Motor neuron (in vitro differentiated cells): ENCODE results near the gene PPP1R11. TPM values are rescaled to one million over a fixed set of nuclear protein-coding genes. Genes with fewer than 3 reads are reported as not detected.

Experiments used
- ATAC-seq, 8 experiments: fragments of 200-7000 bp; cut with Tn5 transposase; replicated peaks in 6 of 8; 2 replicates each; pipeline ENCODE4 v1.8.0; 2021; ENCODE audit warnings: mild to moderate bottlenecking in 8 of 8, moderate library complexity in 8 of 8
- H3K27ac ChIP-seq, 2 donors: fragments of 250-450 bp; sonication (Bioruptor Pico); 2 replicates each; pipeline ENCODE4 v1.9.0; 2021; ENCODE audit warnings: antibody characterized with exemption in 2 of 2, mild to moderate bottlenecking in 2 of 2, moderate library complexity in 1 of 2
- H3K4me1 ChIP-seq, 2 donors: fragments of 250-450 bp; sonication (Bioruptor Pico); replicated peaks in 1 of 2; 2 replicates each; pipeline ENCODE4 v1.6.1; 2021; ENCODE audit warnings: antibody characterized with exemption in 2 of 2, mild to moderate bottlenecking in 2 of 2, moderate library complexity in 1 of 2
- H3K4me3 ChIP-seq, 5 donors: fragments of 250-450 bp; sonication (Bioruptor Pico); 2 replicates each; pipeline ENCODE4 v1.9.0; 2021; ENCODE audit warnings: antibody characterized with exemption in 5 of 5, mild to moderate bottlenecking in 5 of 5, moderate library complexity in 4 of 5
- WGBS, 10 experiments: fragments of 450-650 bp; shearing (Covaris generic); methylation state at CpG; one replicate each; pipeline ENCODE4 v1.0.0; 2022; 5-methylcytosine and 5-hydroxymethylcytosine counted together
- in situ Hi-C, 9 experiments: fragments of 400-800 bp; cut with MboI; loops; one replicate each; pipeline ENCODE4 v1.15.0; 2021; ENCODE audit warnings: low sequenced_read_pairs in 9 of 9, low pct_unique_long_range_greater_than_20kb in 2 of 9; ENCODE audit not compliant: unreplicated experiment in 9 of 9
- total RNA-seq, 8 experiments: library from RNA; unstranded; fragments of 300-600 nt; gene quantifications; 2 replicates each; pipeline versions ENCODE4 v1.2.3 to v1.2.4, GENCODE V29; 2022

PPP1R11 gene
- total RNA-seq, 8 experiments from 2014 or later: 29.5 to 75.8 (median 46.1) TPM

GRCh38 chr6:30091577-30092381 lies 24.8 kb downstream of the PPP1R11 start:
- no peaks in the 10 kb centered on the region for H3K4me1 ChIP-seq
- in situ Hi-C loops: no loop called here
- H3K27ac ChIP-seq: no peak overlapping the region
- 15 to 80% (median 36%) methylated on average over 1 to 9 of the region's 11 CpGs; no CpG with 5 or more reads in 3 of the 10 experiments for WGBS, 10 experiments
- no peak overlapping the region for H3K4me3 ChIP-seq
- ATAC-seq: peak in 4 of 8 experiments; percentile 15 to 94 (median 86)

DNA sequence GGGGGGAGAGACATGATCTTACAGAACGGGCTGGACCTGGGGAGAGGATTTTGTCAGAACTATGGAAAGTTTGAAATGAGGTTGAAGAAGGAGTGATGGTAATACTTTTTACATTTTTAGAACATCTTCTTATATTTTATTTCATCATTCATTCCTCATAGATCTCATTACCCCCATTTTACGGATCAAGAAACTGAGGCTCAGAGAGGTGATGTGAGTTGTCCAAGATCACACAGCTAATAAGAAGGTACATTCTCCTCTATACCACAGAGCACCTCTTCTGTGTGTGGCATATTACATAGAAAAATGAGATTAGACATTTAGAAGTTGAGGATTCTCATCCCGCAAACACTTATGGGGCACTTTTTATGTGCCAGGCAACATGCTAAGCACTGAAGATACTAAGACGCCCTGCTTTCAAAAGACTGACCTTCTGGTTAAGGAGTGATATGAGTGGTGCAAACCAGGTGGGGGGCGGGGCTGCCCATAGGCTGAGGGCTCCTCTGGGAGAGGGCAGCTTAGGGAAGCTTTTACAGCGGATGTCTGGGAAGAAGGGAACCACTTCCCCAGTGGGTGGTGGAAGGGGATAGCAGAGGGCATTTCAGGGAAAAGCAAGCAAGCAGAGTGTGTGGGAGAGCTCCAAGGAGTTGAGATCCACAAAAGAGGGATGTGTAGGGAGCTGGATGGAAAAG lies 26.0 kb downstream of the PPP1R11 start:
- Histone ChIP-seq H3K4me3 (no peak overlapping the region), H3K4me1 (no peaks in the 10 kb centered on the region), H3K27ac (no peak overlapping the region)
- 40 to 100% (median 63%) methylated on average over 1 to 4 of the region's 6 CpGs; no CpG with 5 or more reads in 1 of the 10 experiments for WGBS, 10 experiments
- no peak for ATAC-seq
- in situ Hi-C loops: no loop called here

- no peaks in the 10 kb centered on the region for H3K4me1 ChIP-seq
- in situ Hi-C loops: no loop called here
- ATAC-seq: no peak
- 20 to 70% (median 60%) methylated on average over 1 to 5 of the region's 5 CpGs; no CpG with 5 or more reads in 1 of the 10 experiments for WGBS, 10 experiments
- no peak overlapping the region for H3K27ac ChIP-seq
- H3K4me3 ChIP-seq: no peak overlapping the region
Observed at GRCh38 chr6:30093951-30094661, 27.1 kb downstream of the PPP1R11 start.

- WGBS, 10 experiments: 0 to 20% (median 6%) methylated on average over 1 of the region's 1 CpG; no CpG with 5 or more reads in 4 of the 10 experiments
- H3K27ac ChIP-seq: no peak overlapping the region
- in situ Hi-C loops: no loop called here
- H3K4me3 ChIP-seq: no peak overlapping the region
- peaks cover 0 to 3% of the 10 kb centered on the region in 2 donors for H3K4me1 ChIP-seq
- no peak for ATAC-seq
Observed at GRCh38 chr6:30096829-30097228, 29.8 kb downstream of the PPP1R11 start.

GRCh38 chr6:30097902-30098768 lies 31.1 kb downstream of the PPP1R11 start:
- in situ Hi-C loops: no loop called here
- 17 to 80% (median 64%) methylated on average over 1 to 4 of the region's 4 CpGs; no CpG with 5 or more reads in 2 of the 10 experiments for WGBS, 10 experiments

GRCh38 chr6:30100154-30100553 lies 33.2 kb downstream of the PPP1R11 start:
- no peak overlapping the region for H3K4me3 ChIP-seq

More at GRCh38 chr6:30097902-30098768, 31.1 kb downstream of the PPP1R11 start:
- ATAC-seq: no peak
- no peak overlapping the region for H3K4me3 ChIP-seq
- H3K27ac ChIP-seq: no peak overlapping the region
- H3K4me1 ChIP-seq: peaks cover 0 to 3% of the 10 kb centered on the region in 2 donors

GRCh38 chr6:30100585-30101443 lies 33.8 kb downstream of the PPP1R11 start:
- in situ Hi-C loops: loop anchor here in 1 of 9 experiments (25.0 kb wide), 1 partner anchor 239 kb away; no protein-coding TSS in a partner anchor
- Histone ChIP-seq H3K27ac (no peak overlapping the region), H3K4me3 (no peak overlapping the region), H3K4me1 (peaks cover 0 to 3% of the 10 kb centered on the region in 2 donors)
- 0 to 78% (median 17%) methylated on average over 2 to 20 of the region's 47 CpGs; no CpG with 5 or more reads in 1 of the 10 experiments for WGBS, 10 experiments
- ATAC-seq: peak in 7 of 8 experiments; percentile 3 to 30 (median 7)

More at GRCh38 chr6:30100154-30100553, 33.2 kb downstream of the PPP1R11 start:
- WGBS, 10 experiments: 0 to 54% (median 14%) methylated on average over 1 to 8 of the region's 8 CpGs; no CpG with 5 or more reads in 2 of the 10 experiments
- H3K4me1 ChIP-seq: peaks cover 0 to 3% of the 10 kb centered on the region in 2 donors
- in situ Hi-C loops: loop anchor here in 1 of 9 experiments (25.0 kb wide), 1 partner anchor 238 kb away; no protein-coding TSS in a partner anchor
- H3K27ac ChIP-seq: no peak overlapping the region
- no peak for ATAC-seq

DNA sequence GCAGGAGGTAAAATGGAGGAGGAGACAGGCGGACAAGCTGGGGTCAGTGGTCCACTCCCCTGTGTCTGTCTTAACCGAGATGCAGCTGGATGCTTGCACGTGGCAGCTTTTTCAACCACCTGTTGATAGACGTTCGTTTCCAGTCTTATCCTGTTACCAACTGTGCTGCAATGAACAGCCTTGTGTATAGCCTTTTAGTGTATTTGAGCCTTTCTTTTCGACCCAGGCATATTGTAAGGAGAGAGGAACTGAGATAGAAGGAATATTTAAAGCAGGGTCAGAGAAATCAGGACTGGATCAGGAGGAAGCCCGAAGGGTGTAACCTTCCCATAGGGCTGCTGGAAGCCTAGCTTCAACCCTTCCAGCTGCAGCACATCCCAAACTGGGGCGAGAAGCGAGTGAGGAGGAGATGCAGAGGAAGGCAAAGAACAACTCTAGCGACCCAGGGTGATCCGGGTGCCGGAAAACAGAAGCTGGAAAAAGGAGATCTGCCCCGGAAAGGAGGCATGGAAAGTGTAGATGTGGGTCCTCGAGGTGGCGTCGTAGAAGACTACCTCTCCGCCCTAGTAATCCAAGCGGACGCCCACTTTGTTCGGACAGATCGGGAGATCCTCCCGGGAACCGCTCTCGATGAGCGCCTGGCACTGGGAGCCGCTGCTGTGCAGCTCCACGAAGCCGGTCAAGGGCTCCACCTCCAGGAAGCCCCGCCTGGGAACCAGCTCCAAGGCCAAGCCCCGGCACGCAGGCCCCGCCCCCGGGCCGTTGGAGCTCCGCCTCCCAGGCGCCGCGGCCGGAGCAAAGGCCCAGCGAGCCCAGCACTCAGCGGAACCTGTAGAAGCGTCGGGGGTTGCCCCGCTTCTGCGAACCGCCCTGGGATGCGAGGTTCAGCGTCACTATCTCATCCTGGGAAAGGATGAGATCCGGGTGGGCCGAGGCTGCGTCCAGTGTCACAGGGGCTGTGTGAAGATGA lies 34.7 kb downstream of the PPP1R11 start:
- Histone ChIP-seq H3K4me1 (peaks cover 0 to 3% of the 10 kb centered on the region in 2 donors), H3K4me3 (peak overlapping the region in 3 of 5 donors; percentile 10 to 20 (median 20)), H3K27ac (no peak overlapping the region)
- in situ Hi-C loops: loop anchor here in 1 of 9 experiments (25.0 kb wide), 1 partner anchor 239 kb away; no protein-coding TSS in a partner anchor
- 0 to 9% (median 1%) methylated on average over 1 to 13 of the region's 51 CpGs; no CpG with 5 or more reads in 2 of the 10 experiments for WGBS, 10 experiments
- peak; percentile 77 to 95 (median 92) for ATAC-seq

GRCh38 chr6:30102414-30102969 lies 35.5 kb downstream of the PPP1R11 start:
- WGBS, 10 experiments: 40 to 80% (median 64%) methylated on average over 1 to 4 of the region's 15 CpGs; no CpG with 5 or more reads in 5 of the 10 experiments
- Histone ChIP-seq H3K4me3 (peak overlapping the region in 3 of 5 donors; percentile 10 to 20 (median 20)), H3K4me1 (peaks cover 0 to 3% of the 10 kb centered on the region in 2 donors), H3K27ac (no peak overlapping the region)
- in situ Hi-C loops: loop anchor here in 1 of 9 experiments (25.0 kb wide), 1 partner anchor 240 kb away; no protein-coding TSS in a partner anchor
- no peak for ATAC-seq
